ENCODE measurements around the gene UPP2.

DNA sequence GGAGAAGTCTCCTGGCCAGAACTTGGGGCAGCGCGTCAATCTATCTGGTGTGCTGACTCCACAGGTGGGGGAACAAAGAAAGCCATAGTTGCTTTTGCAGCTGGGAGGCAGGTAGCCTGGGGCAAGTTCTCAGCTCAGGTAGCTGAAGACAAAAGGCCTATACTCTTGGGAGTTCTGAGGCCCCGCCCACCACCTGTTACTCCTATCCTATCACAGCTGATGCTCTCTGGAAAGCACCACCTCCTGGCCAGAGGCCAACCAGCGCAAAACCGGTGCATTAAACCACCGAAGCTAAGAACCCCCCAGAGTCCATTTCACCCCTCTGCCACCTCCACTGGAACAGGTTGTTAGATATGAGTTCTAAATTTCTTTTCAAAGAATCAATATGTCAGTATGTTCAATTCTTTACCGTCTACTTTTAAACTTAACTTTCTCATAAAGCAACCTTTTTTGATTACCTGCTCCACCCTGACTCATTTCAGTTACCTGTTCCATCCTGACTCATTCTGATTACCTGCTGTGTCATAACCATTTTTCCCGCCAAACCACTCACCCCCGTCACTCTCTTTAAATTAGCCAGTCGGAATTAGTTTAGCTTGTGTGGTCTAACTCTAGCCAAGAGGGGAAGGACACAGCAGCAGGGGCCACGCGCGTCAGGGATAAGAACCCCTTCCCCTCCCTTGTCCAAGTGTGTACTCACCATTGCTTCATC is 43.4 kb downstream of the UPP2 start:
- TF ChIP-seq CTCF (IDR thresholded peaks at IDR 0.05; ENCODE audit: insufficient read depth, low read length, poor library complexity, severe bottlenecking) (no peak), EZH2phosphoT487 (conservative IDR thresholded peaks at IDR 0.05; ENCODE audit: low read length) (no peak)
